ENCODE results near the gene ILF2.

ILF2 gene

DNA sequence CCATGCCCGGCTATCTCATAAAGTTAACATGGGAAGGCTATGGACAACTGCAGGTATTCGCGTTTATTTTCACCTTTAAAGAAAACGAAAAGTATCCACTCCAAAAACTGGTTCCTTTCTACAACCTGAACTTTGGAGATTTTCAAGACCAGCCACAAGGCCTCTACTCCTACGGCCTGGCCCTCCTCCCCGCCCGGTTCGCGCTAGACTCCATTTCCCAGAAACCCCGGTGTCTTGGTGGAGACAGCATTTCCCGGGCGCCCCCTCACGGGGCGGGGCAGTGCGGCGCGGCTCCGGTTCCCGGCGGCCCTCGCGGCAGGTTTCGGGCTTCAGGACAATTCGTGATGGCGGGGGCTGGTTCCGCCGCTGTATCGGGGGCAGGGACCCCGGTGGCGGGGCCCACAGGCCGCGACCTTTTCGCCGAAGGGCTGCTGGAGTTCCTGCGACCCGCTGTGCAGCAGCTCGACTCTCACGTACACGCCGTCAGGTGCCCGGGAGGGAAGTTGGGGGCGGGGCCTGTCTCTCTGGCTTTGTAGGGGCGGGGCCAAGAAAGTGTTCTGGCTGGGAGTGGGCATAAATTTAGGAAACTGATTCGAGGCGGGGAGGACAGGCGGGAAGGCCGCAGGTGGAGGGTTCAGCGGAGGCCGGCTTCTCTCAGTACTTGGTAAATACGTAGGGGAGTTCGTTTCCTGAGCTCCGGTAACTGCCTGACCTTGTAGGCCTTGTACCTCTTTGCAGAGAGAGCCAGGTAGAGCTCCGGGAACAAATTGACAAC is 12.2 kb downstream of the ILF2 start, which contains the start of gene SNAPIN (continued):
- TF ChIP-seq, protein P1, sequence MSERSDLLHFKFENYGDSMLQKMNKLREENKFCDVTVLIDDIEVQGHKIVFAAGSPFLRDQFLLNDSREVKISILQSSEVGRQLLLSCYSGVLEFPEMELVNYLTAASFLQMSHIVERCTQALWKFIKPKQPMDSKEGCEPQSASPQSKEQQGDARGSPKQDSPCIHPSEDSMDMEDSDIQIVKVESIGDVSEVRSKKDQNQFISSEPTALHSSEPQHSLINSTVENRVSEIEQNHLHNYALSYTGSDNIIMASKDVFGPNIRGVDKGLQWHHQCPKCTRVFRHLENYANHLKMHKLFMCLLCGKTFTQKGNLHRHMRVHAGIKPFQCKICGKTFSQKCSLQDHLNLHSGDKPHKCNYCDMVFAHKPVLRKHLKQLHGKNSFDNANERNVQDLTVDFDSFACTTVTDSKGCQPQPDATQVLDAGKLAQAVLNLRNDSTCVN (tag by site-specific recombination; optimal IDR thresholded peaks at IDR 0.05) = peak; percentile 77
- no peak for TF ChIP-seq REPIN1 (tag by site-specific recombination; IDR thresholded peaks at IDR 0.05; ENCODE audit: low read depth)
- no peak for TF ChIP-seq ZNF404 (tag by site-specific recombination; IDR thresholded peaks at IDR 0.05)
- TF ChIP-seq ZNF175 (tag by site-specific recombination; IDR thresholded peaks at IDR 0.05) = no peak
- TF ChIP-seq ZFP37 (tag by site-specific recombination; IDR thresholded peaks at IDR 0.05) = no peak
- TF ChIP-seq, protein P2, sequence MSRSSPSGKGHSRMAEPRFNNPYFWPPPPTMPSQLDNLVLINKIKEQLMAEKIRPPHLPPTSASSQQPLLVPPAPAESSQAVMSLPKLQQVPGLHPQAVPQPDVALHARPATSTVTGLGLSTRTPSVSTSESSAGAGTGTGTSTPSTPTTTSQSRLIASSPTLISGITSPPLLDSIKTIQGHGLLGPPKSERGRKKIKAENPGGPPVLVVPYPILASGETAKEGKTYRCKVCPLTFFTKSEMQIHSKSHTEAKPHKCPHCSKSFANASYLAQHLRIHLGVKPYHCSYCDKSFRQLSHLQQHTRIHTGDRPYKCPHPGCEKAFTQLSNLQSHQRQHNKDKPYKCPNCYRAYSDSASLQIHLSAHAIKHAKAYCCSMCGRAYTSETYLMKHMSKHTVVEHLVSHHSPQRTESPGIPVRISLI (tag by site-specific recombination; IDR thresholded peaks at IDR 0.05) = no peak
- no peak for TF ChIP-seq ZNF654 (tag by site-specific recombination; IDR thresholded peaks at IDR 0.05; ENCODE audit: low read depth)
- peak; percentile 96 for TF ChIP-seq ZNF76 (tag by site-specific recombination; IDR thresholded peaks at IDR 0.05; ENCODE audit: borderline replicate concordance, low read depth)
- no peak for TF ChIP-seq ZNF701 (tag by site-specific recombination; IDR thresholded peaks at IDR 0.05)
- TF ChIP-seq ZNF664 (tag by site-specific recombination; IDR thresholded peaks at IDR 0.05) = no peak
- TF ChIP-seq ZNF529 (tag by site-specific recombination; IDR thresholded peaks at IDR 0.05; ENCODE audit: insufficient replicate concordance) = no peak
- TF ChIP-seq ZNF132 (tag by site-specific recombination; IDR thresholded peaks at IDR 0.05; ENCODE audit: borderline replicate concordance) = no peak
- peak; percentile 93 for TF ChIP-seq SP3 (tag by site-specific recombination; IDR thresholded peaks at IDR 0.05)
- TF ChIP-seq, protein P3, sequence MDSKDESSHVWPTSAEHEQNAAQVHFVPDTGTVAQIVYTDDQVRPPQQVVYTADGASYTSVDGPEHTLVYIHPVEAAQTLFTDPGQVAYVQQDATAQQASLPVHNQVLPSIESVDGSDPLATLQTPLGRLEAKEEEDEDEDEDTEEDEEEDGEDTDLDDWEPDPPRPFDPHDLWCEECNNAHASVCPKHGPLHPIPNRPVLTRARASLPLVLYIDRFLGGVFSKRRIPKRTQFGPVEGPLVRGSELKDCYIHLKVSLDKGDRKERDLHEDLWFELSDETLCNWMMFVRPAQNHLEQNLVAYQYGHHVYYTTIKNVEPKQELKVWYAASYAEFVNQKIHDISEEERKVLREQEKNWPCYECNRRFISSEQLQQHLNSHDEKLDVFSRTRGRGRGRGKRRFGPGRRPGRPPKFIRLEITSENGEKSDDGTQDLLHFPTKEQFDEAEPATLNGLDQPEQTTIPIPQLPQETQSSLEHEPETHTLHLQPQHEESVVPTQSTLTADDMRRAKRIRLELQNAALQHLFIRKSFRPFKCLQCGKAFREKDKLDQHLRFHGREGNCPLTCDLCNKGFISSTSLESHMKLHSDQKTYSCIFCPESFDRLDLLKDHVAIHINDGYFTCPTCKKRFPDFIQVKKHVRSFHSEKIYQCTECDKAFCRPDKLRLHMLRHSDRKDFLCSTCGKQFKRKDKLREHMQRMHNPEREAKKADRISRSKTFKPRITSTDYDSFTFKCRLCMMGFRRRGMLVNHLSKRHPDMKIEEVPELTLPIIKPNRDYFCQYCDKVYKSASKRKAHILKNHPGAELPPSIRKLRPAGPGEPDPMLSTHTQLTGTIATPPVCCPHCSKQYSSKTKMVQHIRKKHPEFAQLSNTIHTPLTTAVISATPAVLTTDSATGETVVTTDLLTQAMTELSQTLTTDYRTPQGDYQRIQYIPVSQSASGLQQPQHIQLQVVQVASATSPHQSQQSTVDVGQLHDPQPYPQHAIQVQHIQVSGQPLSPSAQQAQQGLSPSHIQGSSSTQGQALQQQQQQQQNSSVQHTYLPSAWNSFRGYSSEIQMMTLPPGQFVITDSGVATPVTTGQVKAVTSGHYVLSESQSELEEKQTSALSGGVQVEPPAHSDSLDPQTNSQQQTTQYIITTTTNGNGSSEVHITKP (tag by site-specific recombination; IDR thresholded peaks at IDR 0.05) = peak; percentile 99
- no peak for TF ChIP-seq MEIS1 (CRISPR knock-in tag; IDR thresholded peaks at IDR 0.05; ENCODE audit: borderline replicate concordance)
- no peak for TF ChIP-seq ZFP3 (tag by site-specific recombination; IDR thresholded peaks at IDR 0.05; ENCODE audit: low read depth)
- no peak for TF ChIP-seq PRDM1 (tag by site-specific recombination; IDR thresholded peaks at IDR 0.05)
- no peak; the same call in 1 of the 2 replicates for TF ChIP-seq EGR2 (tag by site-specific recombination; IDR thresholded peaks at IDR 0.05; ENCODE audit: low read depth)
- no peak for TF ChIP-seq ZNF221 (tag by site-specific recombination; IDR thresholded peaks at IDR 0.05; ENCODE audit: borderline replicate concordance)
- TF ChIP-seq GLI2 (tag by site-specific recombination; IDR thresholded peaks at IDR 0.05; ENCODE audit: borderline replicate concordance, low read depth) = no peak
- TF ChIP-seq SALL2 (tag by site-specific recombination; IDR thresholded peaks at IDR 0.05; ENCODE audit: borderline replicate concordance) = no peak
- no peak for TF ChIP-seq ZNF768 (tag by site-specific recombination; IDR thresholded peaks at IDR 0.05)
- no peak for TF ChIP-seq ZNF830 (tag by site-specific recombination; IDR thresholded peaks at IDR 0.05; ENCODE audit: low read depth)
- no peak for TF ChIP-seq ZNF837 (tag by site-specific recombination; IDR thresholded peaks at IDR 0.05)
- TF ChIP-seq ZNF423 (tag by site-specific recombination; IDR thresholded peaks at IDR 0.05) = no peak
- TF ChIP-seq, protein P4, sequence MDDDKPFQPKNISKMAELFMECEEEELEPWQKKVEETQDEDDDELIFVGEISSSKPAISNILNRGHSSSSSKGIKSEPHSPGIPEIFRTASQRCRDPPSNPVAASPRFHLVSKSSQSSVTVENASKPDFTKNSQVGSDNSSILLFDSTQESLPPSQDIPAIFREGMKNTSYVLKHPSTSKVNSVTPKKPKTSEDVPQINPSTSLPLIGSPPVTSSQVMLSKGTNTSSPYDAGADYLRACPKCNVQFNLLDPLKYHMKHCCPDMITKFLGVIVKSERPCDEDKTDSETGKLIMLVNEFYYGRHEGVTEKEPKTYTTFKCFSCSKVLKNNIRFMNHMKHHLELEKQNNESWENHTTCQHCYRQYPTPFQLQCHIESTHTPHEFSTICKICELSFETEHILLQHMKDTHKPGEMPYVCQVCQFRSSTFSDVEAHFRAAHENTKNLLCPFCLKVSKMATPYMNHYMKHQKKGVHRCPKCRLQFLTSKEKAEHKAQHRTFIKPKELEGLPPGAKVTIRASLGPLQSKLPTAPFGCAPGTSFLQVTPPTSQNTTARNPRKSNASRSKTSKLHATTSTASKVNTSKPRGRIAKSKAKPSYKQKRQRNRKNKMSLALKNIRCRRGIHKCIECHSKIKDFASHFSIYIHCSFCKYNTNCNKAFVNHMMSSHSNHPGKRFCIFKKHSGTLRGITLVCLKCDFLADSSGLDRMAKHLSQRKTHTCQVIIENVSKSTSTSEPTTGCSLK (tag by site-specific recombination; IDR thresholded peaks at IDR 0.05) = no peak
- no peak for TF ChIP-seq OVOL3 (tag by site-specific recombination; IDR thresholded peaks at IDR 0.05)
- peak; percentile 88 for TF ChIP-seq KLF8 (tag by site-specific recombination; IDR thresholded peaks at IDR 0.05)
- no peak for TF ChIP-seq ZFP41 (tag by site-specific recombination; IDR thresholded peaks at IDR 0.05; ENCODE audit: borderline replicate concordance)
- TF ChIP-seq GFI1B (tag by site-specific recombination; IDR thresholded peaks at IDR 0.05) = 0 out of 2 replicates have a peak, but pooled peaks have one; percentile 14
- no peak for TF ChIP-seq IKZF3 (tag by site-specific recombination; IDR thresholded peaks at IDR 0.05)
- TF ChIP-seq, protein P5, sequence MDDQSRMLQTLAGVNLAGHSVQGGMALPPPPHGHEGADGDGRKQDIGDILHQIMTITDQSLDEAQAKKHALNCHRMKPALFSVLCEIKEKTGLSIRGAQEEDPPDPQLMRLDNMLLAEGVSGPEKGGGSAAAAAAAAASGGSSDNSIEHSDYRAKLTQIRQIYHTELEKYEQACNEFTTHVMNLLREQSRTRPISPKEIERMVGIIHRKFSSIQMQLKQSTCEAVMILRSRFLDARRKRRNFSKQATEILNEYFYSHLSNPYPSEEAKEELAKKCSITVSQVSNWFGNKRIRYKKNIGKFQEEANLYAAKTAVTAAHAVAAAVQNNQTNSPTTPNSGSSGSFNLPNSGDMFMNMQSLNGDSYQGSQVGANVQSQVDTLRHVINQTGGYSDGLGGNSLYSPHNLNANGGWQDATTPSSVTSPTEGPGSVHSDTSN (CRISPR knock-in tag; IDR thresholded peaks at IDR 0.05) = no peak
